Heart left ventricle (tissue), 13 donors: ENCODE results near the gene KCNK15.

Experiments
- POLR2A ChIP-seq, 2 donors: fragments of 450-650 bp; IDR thresholded peaks; one replicate each; pipeline ENCODE4 v1.6.1; 2017; ENCODE audit warnings: antibody characterized with exemption in 2 of 2, mild to moderate bottlenecking in 2 of 2, moderate library complexity in 2 of 2
- TF ChIP-seq, protein P1 (sequence below), 12 donors: fragments of 200-600 bp; sonication (generic) in 4 of 12; IDR thresholded peaks; one replicate each; pipeline versions ENCODE4 v1.5.0 to v1.8.0; 2018 to 2022; ENCODE audit warnings: antibody characterized with exemption in 12 of 12, mild to moderate bottlenecking in 5 of 12
- donor health status: ischemic (EF 13 %, LVEDD 7.1; RV severe dilation, severe dysfunction).
- donor health status: DM: no; HTN: yes; CAD: no.
- donor health status: DM: no; HTN: no; CAD: no.
- donor health status: ischemic (EF 25% LVEDD 6.9; RV normal size, moderate dysfunction).
- donor health status: ischemic (EF 25% LVEDD 5.7; RV mildly dilated, moderate dysfunction).
- donor health status: ischemic (EF 35%, LVEDD 5.7; RV mildly dilated, moderate dysfunction).
- donor health status: nonischemic (EF 11% LVEDD 7.7; RV severe dilation, severe dysfunction).
- donor health status: DM: yes; HTN: yes; CAD: no.
- donor health status: PGD.
- donor health status: ischemic (EF 29% LVEDD 5.4; RV normal size, mild dysfunction).
- donor health status: nonischemic (EF 23%, LVEDD 6.1; RV moderate dilation, normal function).

DNA sequence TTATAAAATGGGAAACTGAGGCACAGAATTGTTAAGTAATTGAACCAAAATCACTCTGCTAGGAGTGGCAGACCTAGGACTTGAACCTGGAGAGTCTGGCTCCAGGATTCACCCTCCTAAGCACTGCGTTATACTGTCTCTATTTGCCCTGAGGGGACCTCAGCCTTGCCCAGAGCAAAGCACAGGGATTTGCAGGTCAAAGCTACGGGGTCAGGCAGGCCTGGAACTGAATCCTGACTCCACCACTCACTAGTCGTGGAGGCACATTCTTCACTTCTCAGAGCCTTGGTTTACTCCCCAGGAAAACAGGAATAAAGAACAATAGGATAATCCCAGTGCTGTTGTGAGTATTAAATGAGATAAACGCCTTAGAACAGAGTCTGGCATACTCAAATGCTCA is 19.4 kb downstream of the KCNK15 start:
- TF ChIP-seq, protein P1, sequence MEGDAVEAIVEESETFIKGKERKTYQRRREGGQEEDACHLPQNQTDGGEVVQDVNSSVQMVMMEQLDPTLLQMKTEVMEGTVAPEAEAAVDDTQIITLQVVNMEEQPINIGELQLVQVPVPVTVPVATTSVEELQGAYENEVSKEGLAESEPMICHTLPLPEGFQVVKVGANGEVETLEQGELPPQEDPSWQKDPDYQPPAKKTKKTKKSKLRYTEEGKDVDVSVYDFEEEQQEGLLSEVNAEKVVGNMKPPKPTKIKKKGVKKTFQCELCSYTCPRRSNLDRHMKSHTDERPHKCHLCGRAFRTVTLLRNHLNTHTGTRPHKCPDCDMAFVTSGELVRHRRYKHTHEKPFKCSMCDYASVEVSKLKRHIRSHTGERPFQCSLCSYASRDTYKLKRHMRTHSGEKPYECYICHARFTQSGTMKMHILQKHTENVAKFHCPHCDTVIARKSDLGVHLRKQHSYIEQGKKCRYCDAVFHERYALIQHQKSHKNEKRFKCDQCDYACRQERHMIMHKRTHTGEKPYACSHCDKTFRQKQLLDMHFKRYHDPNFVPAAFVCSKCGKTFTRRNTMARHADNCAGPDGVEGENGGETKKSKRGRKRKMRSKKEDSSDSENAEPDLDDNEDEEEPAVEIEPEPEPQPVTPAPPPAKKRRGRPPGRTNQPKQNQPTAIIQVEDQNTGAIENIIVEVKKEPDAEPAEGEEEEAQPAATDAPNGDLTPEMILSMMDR (IDR thresholded peaks at IDR 0.05), result no peak
- TF ChIP-seq POLR2A (IDR thresholded peaks at IDR 0.05), result no peak
